Heart left ventricle (tissue), 13 donors: ENCODE data around the gene CCN5.

ENCODE experiments used
- CTCF ChIP-seq, 12 donors: fragments of 200-600 bp; sonication (generic) in 4 of 12; IDR thresholded peaks; one replicate each; pipeline versions ENCODE4 v1.5.0 to v1.8.0; 2018 to 2022; ENCODE audit warnings: antibody characterized with exemption in 12 of 12, mild to moderate bottlenecking in 5 of 12
- POLR2A ChIP-seq, 2 donors: fragments of 450-650 bp; IDR thresholded peaks; one replicate each; pipeline ENCODE4 v1.6.1; 2017; ENCODE audit warnings: antibody characterized with exemption in 2 of 2, mild to moderate bottlenecking in 2 of 2, moderate library complexity in 2 of 2
- donor health status: ischemic (EF 13 %, LVEDD 7.1; RV severe dilation, severe dysfunction).
- donor health status: DM: no; HTN: yes; CAD: no.
- donor health status: DM: no; HTN: no; CAD: no.
- donor health status: ischemic (EF 25% LVEDD 6.9; RV normal size, moderate dysfunction).
- donor health status: ischemic (EF 25% LVEDD 5.7; RV mildly dilated, moderate dysfunction).
- donor health status: ischemic (EF 35%, LVEDD 5.7; RV mildly dilated, moderate dysfunction).
- donor health status: nonischemic (EF 11% LVEDD 7.7; RV severe dilation, severe dysfunction).
- donor health status: DM: yes; HTN: yes; CAD: no.
- donor health status: PGD.
- donor health status: ischemic (EF 29% LVEDD 5.4; RV normal size, mild dysfunction).
- donor health status: nonischemic (EF 23%, LVEDD 6.1; RV moderate dilation, normal function).

DNA sequence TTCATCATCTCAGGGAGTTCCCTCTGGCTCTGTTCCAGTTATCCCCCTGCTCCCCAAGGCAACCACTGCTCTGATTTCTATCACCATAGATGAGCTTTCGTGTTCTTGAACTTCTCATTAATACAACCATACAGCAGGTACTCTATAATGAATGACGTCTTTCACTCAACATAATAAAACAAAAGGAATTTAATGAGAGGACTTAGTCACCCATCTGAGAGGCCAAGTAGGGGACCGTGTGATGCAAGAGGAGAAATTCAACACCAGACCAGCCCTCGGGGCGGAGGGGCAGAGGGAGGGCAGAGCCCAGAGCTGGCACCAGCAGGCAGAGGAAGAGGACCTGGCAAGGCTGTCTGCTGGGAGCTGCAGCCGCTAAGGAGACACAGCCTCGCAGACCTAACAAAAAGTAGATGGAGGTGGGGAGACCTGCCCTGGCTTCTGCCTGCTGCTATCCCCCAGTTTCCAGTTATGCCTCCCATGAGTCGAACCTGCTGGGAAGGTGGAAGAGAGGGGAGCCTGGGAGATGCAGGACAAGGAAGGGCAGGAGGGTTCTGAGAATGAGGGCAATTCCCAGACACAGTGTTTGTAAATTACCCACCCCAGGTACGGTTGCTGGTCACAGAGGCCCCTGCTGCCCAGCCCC, 13.8 kb downstream of the CCN5 start:
- TF ChIP-seq POLR2A (IDR thresholded peaks at IDR 0.05) = peak in 1 of 2 donors; percentile 46
- no peak for TF ChIP-seq CTCF (IDR thresholded peaks at IDR 0.05)
